K562 (cell line): ENCODE results near the gene LATS1. TPM values are rescaled to one million over a fixed set of nuclear protein-coding genes. Genes with fewer than 3 reads are reported as not detected.
A peak's percentile ranks its signal among the peaks of the same experiment; 100 is the strongest.

Source experiments
- BCL6 ChIP-seq: fragments of 250-450 bp; sonication (Bioruptor Pico); IDR thresholded peaks from 2 replicates; pipeline ENCODE4 v1.4.0; 2020
- E2F4 ChIP-seq: sonication (generic); formaldehyde crosslinking; IDR thresholded peaks from 2 replicates; pipeline ENCODE4 v1.8.0; 2022; ENCODE audit warnings: mild to moderate bottlenecking, low read depth, missing genetic modification reagents
- ETS1 ChIP-seq: conservative IDR thresholded peaks from 2 replicates; pipeline ENCODE4 v1.6.1; 2011; ENCODE audit warnings: low read depth, mild to moderate bottlenecking, low read length; ENCODE audit not compliant: control insufficient read depth
- POLR2H ChIP-seq: IDR thresholded peaks from 2 replicates; pipeline ENCODE4 v1.6.1; 2016; ENCODE audit warnings: missing genetic modification characterization, low read depth, mild to moderate bottlenecking, control low read depth, missing compliant biosample characterization, moderate library complexity
- TBP ChIP-seq: optimal IDR thresholded peaks from 2 replicates; pipeline ENCODE3; 2011; ENCODE audit warnings: low read depth, low read length, improper control_type of control experiment
- THAP7 ChIP-seq: fragments of 250-450 bp; sonication (Bioruptor Pico); IDR thresholded peaks from 2 replicates; pipeline ENCODE4 v1.5.0; 2021
- ZMIZ1 ChIP-seq, 2 experiments: fragments of 150-350 bp in 1 of 2; IDR thresholded peaks; 2 replicates each; pipeline ENCODE4 v1.6.1; 2012 to 2016; ENCODE audit warnings: low read depth in 2 of 2, low read length in 2 of 2, mild to moderate bottlenecking in 1 of 2, moderate library complexity in 1 of 2
- polyA plus RNA-seq, 8 experiments: library from polyadenylated mRNA; depleted of rRNA in 4 of 8; stranded (reverse) in 5 of 8; unstranded in 3 of 8; fragments of >200 nt; fragmentation: Nextera tagmentation in 2 of 8; fragmentation: Illumina TruSeq in 1 of 8; extraction: Ambion mirVana in 2 of 8; extraction: Trizol in 1 of 8; gene quantifications; 2 replicates each; pipeline versions ENCODE4 v1.2.1 to v1.2.3, GENCODE V29; 2011 to 2014; ENCODE audit warnings: inconsistent platforms in 1 of 8, missing spikeins in 1 of 8
- total RNA-seq, 7 experiments: library from RNA; depleted of rRNA in 6 of 7; stranded (reverse); fragments of >200 nt in 6 of 7; fragmentation: Illumina TruSeq in 2 of 7; extraction: Trizol in 2 of 7; gene quantifications; 2 replicates each; pipeline versions ENCODE4 v1.2.1 to v1.2.3, GENCODE V29; 2011 to 2021; ENCODE audit warnings: low replicate concordance in 1 of 7
- TF ChIP-seq, protein P1 (sequence below): fragments of 200-400 bp; formaldehyde crosslinking; IDR thresholded peaks from 2 replicates; pipeline ENCODE4 v1.6.1; 2017; ENCODE audit warnings: mild to moderate bottlenecking, low read depth, low read length, moderate library complexity
- TF ChIP-seq, protein P2 (sequence below): fragments of 200-800 bp; sonication (Bioruptor generic); IDR thresholded peaks from 2 replicates; pipeline ENCODE4 v1.6.1; 2016; ENCODE audit warnings: missing genetic modification characterization, missing compliant biosample characterization

The LATS1 gene
- total and polyA plus RNA-seq, 9 of the 15 experiments (the other 6 are each of a cell fraction or from before 2014, with no cell fraction given), result 5.0 to 36.3 (median 18.4) TPM

- TF ChIP-seq ZMIZ1 (IDR thresholded peaks at IDR 0.05; ENCODE audit: low read depth in 2 of 2, low read length in 2 of 2) (peak in 1 of 2 experiments; percentile 85; a peak in 2 of 4 replicates), POLR2H (tag) (no peak), TBP (peak; percentile 70), E2F4 (CRISPR knock-in tag) (no peak), THAP7 (no peak), BCL6 (CRISPR knock-in tag) (peak; percentile 66; the same call in 1 of the 2 replicates), ETS1 (no peak)
- TF ChIP-seq, protein P1, sequence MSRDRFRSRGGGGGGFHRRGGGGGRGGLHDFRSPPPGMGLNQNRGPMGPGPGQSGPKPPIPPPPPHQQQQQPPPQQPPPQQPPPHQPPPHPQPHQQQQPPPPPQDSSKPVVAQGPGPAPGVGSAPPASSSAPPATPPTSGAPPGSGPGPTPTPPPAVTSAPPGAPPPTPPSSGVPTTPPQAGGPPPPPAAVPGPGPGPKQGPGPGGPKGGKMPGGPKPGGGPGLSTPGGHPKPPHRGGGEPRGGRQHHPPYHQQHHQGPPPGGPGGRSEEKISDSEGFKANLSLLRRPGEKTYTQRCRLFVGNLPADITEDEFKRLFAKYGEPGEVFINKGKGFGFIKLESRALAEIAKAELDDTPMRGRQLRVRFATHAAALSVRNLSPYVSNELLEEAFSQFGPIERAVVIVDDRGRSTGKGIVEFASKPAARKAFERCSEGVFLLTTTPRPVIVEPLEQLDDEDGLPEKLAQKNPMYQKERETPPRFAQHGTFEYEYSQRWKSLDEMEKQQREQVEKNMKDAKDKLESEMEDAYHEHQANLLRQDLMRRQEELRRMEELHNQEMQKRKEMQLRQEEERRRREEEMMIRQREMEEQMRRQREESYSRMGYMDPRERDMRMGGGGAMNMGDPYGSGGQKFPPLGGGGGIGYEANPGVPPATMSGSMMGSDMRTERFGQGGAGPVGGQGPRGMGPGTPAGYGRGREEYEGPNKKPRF, result no peak
- TF ChIP-seq, protein P2, sequence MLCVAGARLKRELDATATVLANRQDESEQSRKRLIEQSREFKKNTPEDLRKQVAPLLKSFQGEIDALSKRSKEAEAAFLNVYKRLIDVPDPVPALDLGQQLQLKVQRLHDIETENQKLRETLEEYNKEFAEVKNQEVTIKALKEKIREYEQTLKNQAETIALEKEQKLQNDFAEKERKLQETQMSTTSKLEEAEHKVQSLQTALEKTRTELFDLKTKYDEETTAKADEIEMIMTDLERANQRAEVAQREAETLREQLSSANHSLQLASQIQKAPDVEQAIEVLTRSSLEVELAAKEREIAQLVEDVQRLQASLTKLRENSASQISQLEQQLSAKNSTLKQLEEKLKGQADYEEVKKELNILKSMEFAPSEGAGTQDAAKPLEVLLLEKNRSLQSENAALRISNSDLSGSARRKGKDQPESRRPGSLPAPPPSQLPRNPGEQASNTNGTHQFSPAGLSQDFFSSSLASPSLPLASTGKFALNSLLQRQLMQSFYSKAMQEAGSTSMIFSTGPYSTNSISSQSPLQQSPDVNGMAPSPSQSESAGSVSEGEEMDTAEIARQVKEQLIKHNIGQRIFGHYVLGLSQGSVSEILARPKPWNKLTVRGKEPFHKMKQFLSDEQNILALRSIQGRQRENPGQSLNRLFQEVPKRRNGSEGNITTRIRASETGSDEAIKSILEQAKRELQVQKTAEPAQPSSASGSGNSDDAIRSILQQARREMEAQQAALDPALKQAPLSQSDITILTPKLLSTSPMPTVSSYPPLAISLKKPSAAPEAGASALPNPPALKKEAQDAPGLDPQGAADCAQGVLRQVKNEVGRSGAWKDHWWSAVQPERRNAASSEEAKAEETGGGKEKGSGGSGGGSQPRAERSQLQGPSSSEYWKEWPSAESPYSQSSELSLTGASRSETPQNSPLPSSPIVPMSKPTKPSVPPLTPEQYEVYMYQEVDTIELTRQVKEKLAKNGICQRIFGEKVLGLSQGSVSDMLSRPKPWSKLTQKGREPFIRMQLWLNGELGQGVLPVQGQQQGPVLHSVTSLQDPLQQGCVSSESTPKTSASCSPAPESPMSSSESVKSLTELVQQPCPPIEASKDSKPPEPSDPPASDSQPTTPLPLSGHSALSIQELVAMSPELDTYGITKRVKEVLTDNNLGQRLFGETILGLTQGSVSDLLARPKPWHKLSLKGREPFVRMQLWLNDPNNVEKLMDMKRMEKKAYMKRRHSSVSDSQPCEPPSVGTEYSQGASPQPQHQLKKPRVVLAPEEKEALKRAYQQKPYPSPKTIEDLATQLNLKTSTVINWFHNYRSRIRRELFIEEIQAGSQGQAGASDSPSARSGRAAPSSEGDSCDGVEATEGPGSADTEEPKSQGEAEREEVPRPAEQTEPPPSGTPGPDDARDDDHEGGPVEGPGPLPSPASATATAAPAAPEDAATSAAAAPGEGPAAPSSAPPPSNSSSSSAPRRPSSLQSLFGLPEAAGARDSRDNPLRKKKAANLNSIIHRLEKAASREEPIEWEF (CRISPR knock-in tag), result no peak
These were observed 10.8 kb upstream of the LATS1 start (continued) for GRCh38 chr6:149728499-149729234.
